Measurements from ENCODE around the gene SPHK1. TPM values are rescaled to one million over a fixed set of nuclear protein-coding genes. Genes with fewer than 3 reads are reported as not detected.

Gene SPHK1
- total RNA-seq, 4 donors from 2014 or later = 0.66 to 5.0 (median 2.5) TPM

- Histone ChIP-seq H3K36me3 (no peaks in the 10 kb centered on the region), H3K4me1 (peaks cover 45 to 65% of the 10 kb centered on the region in 2 donors), H3K9me3 (no peaks in the 10 kb centered on the region), H3K27ac (peak overlapping the region in 3 of 4 donors; percentile 16 to 71 (median 25)), H3K27me3 (no peaks in the 10 kb centered on the region), H3K4me3 (no peak overlapping the region)
- intact Hi-C loops (cut with DNase I; ENCODE audit: low total_unique reads) = no loop called here
- DNase-seq (no peak), ATAC-seq (no peak)
- in situ Hi-C loops (cut with MboI; ENCODE audit: low sequenced_read_pairs in 4 of 4) = no loop called here
- no peak for TF ChIP-seq POLR2A (IDR thresholded peaks at IDR 0.05)
- no peak for TF ChIP-seq CTCF (IDR thresholded peaks at IDR 0.05 in 4 of 5, conservative IDR thresholded peaks at IDR 0.05 in 1 of 5)
These were observed 51.3 kb downstream of the SPHK1 start for GRCh38 chr17:76435751-76436150.

Other genes starting within 250 kb of the SPHK1 start
- under 1 TPM in 2 of 4 donors, not detected in 2; 0.16 to 0.62 TPM for gene FOXJ1, start 243.4 kb upstream of the SPHK1 start, total RNA-seq
- gene RNF157, start 144.1 kb upstream of the SPHK1 start, total RNA-seq = 100 to 1,000 TPM in 1 of 4 donors, 10 to 100 TPM in 3; 50.5 to 142 (median 85.3) TPM
- 100 to 1,000 TPM in 1 of 4 donors, 10 to 100 TPM in 3; 28.9 to 151 (median 52.2) TPM for gene UBALD2, start 119.3 kb upstream of the SPHK1 start, total RNA-seq
- gene QRICH2, start 76.3 kb upstream of the SPHK1 start, total RNA-seq = 1 to 10 TPM in 3 of 4 donors, under 1 TPM in 1; 0.59 to 2.4 (median 1.1) TPM
- 10 to 100 TPM; 10.2 to 23.4 (median 15.9) TPM for gene PRPSAP1, start 30.7 kb upstream of the SPHK1 start, total RNA-seq
- 10 to 100 TPM; 16.4 to 46.5 (median 32.4) TPM for gene UBE2O, start 68.5 kb downstream of the SPHK1 start, total RNA-seq
- gene AANAT, start 83.0 kb downstream of the SPHK1 start, total RNA-seq = not detected
- 10 to 100 TPM; 11.4 to 29.8 (median 23.3) TPM for gene RHBDF2, start 116.8 kb downstream of the SPHK1 start, total RNA-seq
- 10 to 100 TPM in 2 of 4 donors, 1 to 10 TPM in 2; 8.1 to 19.7 (median 10.6) TPM for gene CYGB, start 153.1 kb downstream of the SPHK1 start, total RNA-seq
- gene PRCD, start 155.4 kb downstream of the SPHK1 start, total RNA-seq = 1 to 10 TPM in 2 of 4 donors, under 1 TPM in 1, not detected in 1; 0.33 to 3.7 (median 1.1) TPM
- 10 to 100 TPM; 13.6 to 31.1 (median 27.4) TPM for gene ST6GALNAC2, start 201.3 kb downstream of the SPHK1 start, total RNA-seq

Measured in gastrocnemius medialis (tissue), 4 donors.